Pancreas (tissue), 10 donors: ENCODE measurements around the gene RNF14. TPM values are rescaled to one million over a fixed set of nuclear protein-coding genes. Genes with fewer than 3 reads are reported as not detected.
A peak's percentile ranks its signal among the peaks of the same experiment; 100 is the strongest.

Experiments used
- ATAC-seq, 4 donors: fragments of 200-7000 bp; cut with Tn5 transposase; one replicate each; pipeline versions ENCODE4 v1.8.0 to v1.9.1; 2020; ENCODE audit warnings: mild to moderate bottlenecking in 4 of 4, moderate library complexity in 4 of 4
- DNase-seq, 6 donors: peaks; one replicate each; pipeline ENCODE4 v3.0.0-alpha.2; 2020
- FAIRE-seq: peaks from 2 replicates; lab custom pipeline; 2012; peaks lifted over from hg19 to GRCh38; lab: Jason Lieb, UNC
- H3K27ac ChIP-seq, 4 donors: fragments of 200-600 bp; sonication (generic); 1 replicate in 3 of 4; 2 replicates in 1 of 4; pipeline versions ENCODE4 v1.5.0 to v1.8.0; 2020
- H3K27me3 ChIP-seq, 4 donors: fragments of 200-600 bp; one replicate each; pipeline ENCODE4 v1.8.0; 2021
- H3K36me3 ChIP-seq, 3 donors: fragments of 200-600 bp; sonication (generic) in 1 of 3; one replicate each; pipeline versions ENCODE4 v1.5.0 to v1.8.0; 2020 to 2021
- H3K4me1 ChIP-seq, 3 donors: fragments of 200-600 bp; one replicate each; pipeline ENCODE4 v1.8.0; 2021
- H3K4me3 ChIP-seq, 4 donors: fragments of 200-600 bp; sonication (generic) in 2 of 4; one replicate each; pipeline versions ENCODE4 v1.5.0 to v1.8.0; 2020 to 2021
- H3K9me3 ChIP-seq, 4 donors: fragments of 200-600 bp; one replicate each; pipeline ENCODE4 v1.8.0; 2021
- WGBS, 2 donors: extraction: QIAGEN DNeasy Blood & Tissue Kit; methylation state at CpG; one replicate each; pipeline ENCODE4 v1.1.7; 2013; 5-methylcytosine and 5-hydroxymethylcytosine counted together
- intact Hi-C, 3 donors: fragments of 100-400 bp; cut with DNase I; formaldehyde crosslinking; loops; one replicate each; pipeline versions ENCODE4 v1.11.1 to v1.14.2; 2022
- polyA plus RNA-seq, 2 donors: library from polyadenylated mRNA; stranded (reverse); fragments of 200-250 nt; gene quantifications; one replicate each; pipeline ENCODE4 v1.2.3, GENCODE V29; 2013
- total RNA-seq, 6 donors: library from RNA; stranded (reverse); fragmentation: NEBNext Ultra II Directional in 4 of 6; extraction: Animal tissue kit (Norgen Biotek cat#: 25700) in 4 of 6; gene quantifications; one replicate each; pipeline versions ENCODE4 v1.2.1 to v1.2.4, GENCODE V29; 2021 to 2023
- TF ChIP-seq, protein P1 (sequence below), 4 donors: fragments of 200-600 bp; sonication (generic) in 3 of 4; IDR thresholded peaks; one replicate each; pipeline versions ENCODE4 v1.5.0 to v1.8.0; 2021; ENCODE audit warnings: antibody characterized with exemption in 4 of 4
- donor health status: healthy with polysubstance abuse.
- donor health status: DM: no; HTN: no; CAD: no; lungs with moderate emphysema.
- donor health status: DM: no; HTN: no; CAD: no.
- donor health status: control.
- donor health status: control.
- donor health status: Bipolar disorder and iron deficiency.
- donor health status: DM: yes; HTN: yes; CAD: no.
- donor health status: DM: no; HTN: no; CAD: no.
- donor health status: DM: no; HTN: no; CAD: no.
- donor health status: DM: yes; HTN: yes; CAD: no.

The RNF14 gene
- total and polyA plus RNA-seq, 8 donors: 7.8 to 30.4 (median 19.8) TPM

GRCh38 chr5:141960449-141961323, 8.2 kb upstream of the RNF14 start:
- H3K27me3 ChIP-seq: no peaks in the 10 kb centered on the region
- WGBS, 2 donors: 25% methylated on average over 14 of the region's 14 CpGs
- TF ChIP-seq, protein P1, sequence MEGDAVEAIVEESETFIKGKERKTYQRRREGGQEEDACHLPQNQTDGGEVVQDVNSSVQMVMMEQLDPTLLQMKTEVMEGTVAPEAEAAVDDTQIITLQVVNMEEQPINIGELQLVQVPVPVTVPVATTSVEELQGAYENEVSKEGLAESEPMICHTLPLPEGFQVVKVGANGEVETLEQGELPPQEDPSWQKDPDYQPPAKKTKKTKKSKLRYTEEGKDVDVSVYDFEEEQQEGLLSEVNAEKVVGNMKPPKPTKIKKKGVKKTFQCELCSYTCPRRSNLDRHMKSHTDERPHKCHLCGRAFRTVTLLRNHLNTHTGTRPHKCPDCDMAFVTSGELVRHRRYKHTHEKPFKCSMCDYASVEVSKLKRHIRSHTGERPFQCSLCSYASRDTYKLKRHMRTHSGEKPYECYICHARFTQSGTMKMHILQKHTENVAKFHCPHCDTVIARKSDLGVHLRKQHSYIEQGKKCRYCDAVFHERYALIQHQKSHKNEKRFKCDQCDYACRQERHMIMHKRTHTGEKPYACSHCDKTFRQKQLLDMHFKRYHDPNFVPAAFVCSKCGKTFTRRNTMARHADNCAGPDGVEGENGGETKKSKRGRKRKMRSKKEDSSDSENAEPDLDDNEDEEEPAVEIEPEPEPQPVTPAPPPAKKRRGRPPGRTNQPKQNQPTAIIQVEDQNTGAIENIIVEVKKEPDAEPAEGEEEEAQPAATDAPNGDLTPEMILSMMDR (IDR thresholded peaks at IDR 0.05): peak; percentile 78 to 93 (median 84)
- ATAC-seq (peak; percentile 94 to 97 (median 95)), DNase-seq (peak; percentile 78 to 90 (median 88)), FAIRE-seq (peak; percentile 29)
- H3K4me3 ChIP-seq: no peak overlapping the region
- H3K36me3 ChIP-seq: no peaks in the 10 kb centered on the region
- intact Hi-C loops: no loop called here
- H3K9me3 ChIP-seq: no peaks in the 10 kb centered on the region
- no peak overlapping the region for H3K27ac ChIP-seq
- H3K4me1 ChIP-seq: peaks cover 0 to 3% (median 0%) of the 10 kb centered on the region in 3 donors

DNA sequence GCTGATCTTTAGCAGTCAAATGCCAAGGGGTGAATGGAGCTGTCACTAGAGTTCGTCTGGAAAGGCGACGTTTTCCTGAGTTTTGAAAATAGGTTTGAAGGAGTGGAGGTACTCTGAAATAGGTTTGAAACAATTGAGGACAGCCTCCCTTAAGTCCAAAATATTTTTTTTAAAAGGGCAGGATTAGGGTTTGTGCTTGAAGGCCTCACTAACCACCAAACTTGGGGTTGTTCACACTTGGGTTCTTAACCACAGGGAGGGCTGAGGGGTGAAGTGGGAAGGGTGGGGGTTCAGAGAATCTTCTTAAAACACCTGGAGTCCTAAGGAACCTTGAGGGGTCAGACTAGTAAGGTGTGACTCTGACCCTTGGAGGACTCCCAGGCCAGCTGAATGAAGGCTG, 7.4 kb upstream of the RNF14 start:
- Histone ChIP-seq H3K9me3 (no peaks in the 10 kb centered on the region), H3K27me3 (no peaks in the 10 kb centered on the region), H3K4me1 (peaks cover 0 to 3% (median 0%) of the 10 kb centered on the region in 3 donors), H3K36me3 (no peaks in the 10 kb centered on the region), H3K4me3 (no peak overlapping the region), H3K27ac (no peak overlapping the region)
- 81 to 91% methylated on average over 3 of the region's 3 CpGs for WGBS, 2 donors
- DNase-seq (no peak), FAIRE-seq (no peak), ATAC-seq (no peak)
- intact Hi-C loops: no loop called here
- TF ChIP-seq, protein P1 (IDR thresholded peaks at IDR 0.05): no peak

DNA sequence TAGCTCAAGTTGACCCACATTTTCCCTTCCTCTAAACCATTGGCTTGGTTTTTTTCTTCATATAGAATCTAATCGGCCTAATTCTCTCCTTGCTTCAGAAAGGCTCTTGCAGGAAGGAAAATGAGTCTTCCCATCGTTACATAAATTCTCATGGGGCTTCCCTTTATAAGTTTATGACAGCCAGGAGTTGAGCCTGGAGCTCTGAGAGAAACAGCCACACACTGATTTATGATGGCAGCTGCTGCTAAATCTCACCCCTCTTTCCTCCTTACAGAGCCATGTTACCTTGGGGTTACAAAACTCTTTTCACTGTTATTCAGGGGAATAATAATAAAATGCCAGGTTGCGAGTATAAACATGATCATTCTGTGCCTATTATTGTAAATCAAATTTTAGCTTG, 5.2 kb upstream of the RNF14 start:
- ATAC-seq (no peak), DNase-seq (no peak), FAIRE-seq (no peak)
- Histone ChIP-seq H3K36me3 (no peaks in the 10 kb centered on the region), H3K4me1 (peaks cover 0 to 7% (median 0%) of the 10 kb centered on the region in 3 donors), H3K27ac (no peak overlapping the region), H3K27me3 (no peaks in the 10 kb centered on the region), H3K4me3 (no peak overlapping the region), H3K9me3 (no peaks in the 10 kb centered on the region)
- WGBS, 2 donors: 35 to 40% methylated on average over 3 of the region's 3 CpGs
- intact Hi-C loops: no loop called here
- TF ChIP-seq, protein P1 (IDR thresholded peaks at IDR 0.05): no peak

DNA sequence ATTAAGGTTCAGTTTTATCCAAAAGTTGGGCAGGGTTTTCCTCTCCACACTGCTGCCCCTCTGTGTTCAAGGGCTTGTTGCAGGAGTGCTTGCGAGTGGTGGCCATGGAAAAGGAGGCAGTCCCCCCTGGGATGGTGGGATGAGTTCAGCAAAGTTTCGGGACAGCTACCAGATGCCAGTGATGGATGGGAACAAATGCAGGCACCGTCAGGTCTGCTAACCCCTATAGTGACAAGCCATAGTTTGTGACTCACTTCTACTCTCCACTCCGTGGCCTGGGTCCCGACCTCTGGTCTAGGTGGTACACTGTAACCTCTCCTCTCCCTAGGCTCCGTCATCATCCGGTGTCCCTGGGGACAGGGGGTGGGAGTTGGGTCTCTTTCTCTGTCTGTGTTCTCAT, 3.8 kb upstream of the RNF14 start:
- no peak for ATAC-seq
- Histone ChIP-seq H3K36me3 (no peaks in the 10 kb centered on the region), H3K4me1 (peaks cover 5 to 10% (median 6%) of the 10 kb centered on the region in 3 donors), H3K27me3 (no peaks in the 10 kb centered on the region), H3K27ac (no peak overlapping the region), H3K9me3 (no peaks in the 10 kb centered on the region), H3K4me3 (no peak overlapping the region)
- no peak for FAIRE-seq
- WGBS, 2 donors: 51 to 75% methylated on average over 7 of the region's 7 CpGs
- intact Hi-C loops: no loop called here
- no peak for DNase-seq
- TF ChIP-seq, protein P1 (IDR thresholded peaks at IDR 0.05): no peak
